Left lung (tissue), 10 donors: ENCODE data around the gene TSHZ2. TPM values are rescaled to one million over a fixed set of nuclear protein-coding genes. Genes with fewer than 3 reads are reported as not detected.
A peak's percentile ranks its signal among the peaks of the same experiment; 100 is the strongest.

Source experiments
- ATAC-seq: fragments of 200-7000 bp; cut with Tn5 transposase; one replicate; pipeline ENCODE4 v1.9.1; 2020; ENCODE audit warnings: moderate library complexity
- DNase-seq, 4 donors: peaks; one replicate each; pipeline ENCODE4 v3.0.0-alpha.2; 2013 to 2020
- H3K27ac ChIP-seq, 2 donors: fragments of 200-600 bp; sonication (generic) in 1 of 2; one replicate each; pipeline versions ENCODE4 v1.5.0 to v1.8.0; 2020 to 2021
- H3K27me3 ChIP-seq, 2 donors: fragments of 200-600 bp; sonication (generic) in 1 of 2; one replicate each; pipeline versions ENCODE4 v1.5.0 to v1.8.0; 2020 to 2021
- H3K36me3 ChIP-seq, 2 donors: fragments of 200-600 bp; sonication (generic) in 1 of 2; one replicate each; pipeline versions ENCODE4 v1.5.0 to v1.8.0; 2020 to 2021
- H3K4me1 ChIP-seq, 2 donors: fragments of 200-600 bp; one replicate each; pipeline ENCODE4 v1.8.0; 2021
- H3K4me3 ChIP-seq, 2 donors: fragments of 200-600 bp; sonication (generic) in 1 of 2; one replicate each; pipeline versions ENCODE4 v1.5.0 to v1.8.0; 2020 to 2021; ENCODE audit warnings: mild to moderate bottlenecking in 1 of 2
- H3K9me3 ChIP-seq, 2 donors: fragments of 200-600 bp; sonication (generic) in 1 of 2; one replicate each; pipeline versions ENCODE4 v1.5.0 to v1.8.0; 2020 to 2021
- CTCF ChIP-seq, 2 donors: fragments of 200-600 bp; sonication (generic) in 1 of 2; IDR thresholded peaks; one replicate each; pipeline versions ENCODE4 v1.5.0 to v1.8.0; 2021; ENCODE audit warnings: antibody characterized with exemption in 2 of 2
- intact Hi-C, 2 donors: fragments of 100-400 bp; cut with DNase I; formaldehyde crosslinking; loops; one replicate each; pipeline versions ENCODE4 v1.11.2 to v1.14.2; 2022
- polyA plus RNA-seq, 6 donors: library from polyadenylated mRNA; unstranded; fragments of 120-200 nt; gene quantifications; one replicate each; pipeline ENCODE4 v1.2.1, GENCODE V29; 2013; ENCODE audit not compliant: insufficient read length in 6 of 6
- total RNA-seq, 2 donors: library from RNA; stranded (reverse); fragmentation: NEBNext Ultra II Directional; extraction: Animal tissue kit (Norgen Biotek cat#: 25700); gene quantifications; one replicate each; pipeline ENCODE4 v1.2.1, GENCODE V29; 2021
- donor health status: DM: no; HTN: yes; CAD: no.
- donor health status: DM: no; HTN: no; CAD: no.

Gene TSHZ2
- total and polyA plus RNA-seq, 8 donors = 7.6 to 20.7 (median 13.9) TPM

GRCh38 chr20:53214392-53214791, 242.2 kb downstream of the TSHZ2 start:
- Histone ChIP-seq H3K27ac (no peak overlapping the region), H3K4me1 (no peaks in the 10 kb centered on the region), H3K9me3 (no peaks in the 10 kb centered on the region), H3K4me3 (no peak overlapping the region), H3K36me3 (no peaks in the 10 kb centered on the region), H3K27me3 (peaks cover 0 to 8% of the 10 kb centered on the region in 2 donors)
- DNase-seq = no peak
- intact Hi-C loops = no loop called here
- no peak for TF ChIP-seq CTCF (IDR thresholded peaks at IDR 0.05)
- no peak for ATAC-seq

GRCh38 chr20:53215166-53215565, 243.0 kb downstream of the TSHZ2 start:
- Histone ChIP-seq H3K4me1 (no peaks in the 10 kb centered on the region), H3K9me3 (no peaks in the 10 kb centered on the region), H3K27me3 (peaks cover 0 to 8% of the 10 kb centered on the region in 2 donors), H3K4me3 (no peak overlapping the region), H3K36me3 (no peaks in the 10 kb centered on the region), H3K27ac (no peak overlapping the region)
- TF ChIP-seq CTCF (IDR thresholded peaks at IDR 0.05) = no peak
- intact Hi-C loops = no loop called here
- no peak for DNase-seq
- ATAC-seq = no peak

GRCh38 chr20:53216478-53216855, 244.3 kb downstream of the TSHZ2 start:
- DNase-seq = no peak
- TF ChIP-seq CTCF (IDR thresholded peaks at IDR 0.05) = no peak
- no peak for ATAC-seq
- Histone ChIP-seq H3K4me3 (no peak overlapping the region), H3K9me3 (no peaks in the 10 kb centered on the region), H3K4me1 (no peaks in the 10 kb centered on the region), H3K27me3 (peaks cover 0 to 8% of the 10 kb centered on the region in 2 donors), H3K27ac (no peak overlapping the region), H3K36me3 (no peaks in the 10 kb centered on the region)
- intact Hi-C loops = no loop called here

- peak; percentile 95 for ATAC-seq
- intact Hi-C loops = no loop called here
- no peak overlapping the region for H3K4me3 ChIP-seq
Measured at GRCh38 chr20:53216856-53217576, 244.9 kb downstream of the TSHZ2 start.

More at GRCh38 chr20:53216856-53217576, 244.9 kb downstream of the TSHZ2 start:
- H3K4me1 ChIP-seq = no peaks in the 10 kb centered on the region
- peak; percentile 82 to 92 for TF ChIP-seq CTCF (IDR thresholded peaks at IDR 0.05)
- H3K9me3 ChIP-seq = no peaks in the 10 kb centered on the region
- DNase-seq = peak; percentile 39 to 93 (median 64)
- H3K36me3 ChIP-seq = no peaks in the 10 kb centered on the region
- peaks cover 0 to 8% of the 10 kb centered on the region in 2 donors for H3K27me3 ChIP-seq
- H3K27ac ChIP-seq = no peak overlapping the region
